Osteoblast (primary cell): ENCODE measurements around the gene MACROH2A1. TPM values are rescaled to one million over a fixed set of nuclear protein-coding genes. Genes with fewer than 3 reads are reported as not detected.
"Not testable (repeated sequence)": the region's sequence is repeated elsewhere in the genome, so short reads cannot be mapped to it uniquely, and the experiment has no call there.

ENCODE experiments used
- DNase-seq: peaks from one replicate; pipeline ENCODE4 v3.0.0; 2011; ENCODE audit warnings: low spot score, mixed read lengths; ENCODE audit not compliant: insufficient read length; ENCODE audit errors: missing footprints
- H2AFZ ChIP-seq: 2 replicates; pipeline ENCODE4 v1.6.0; 2011; ENCODE audit warnings: mild to moderate bottlenecking, low read length
- H3K27ac ChIP-seq: 2 replicates; pipeline ENCODE4 v1.5.1; 2011; ENCODE audit warnings: mild to moderate bottlenecking, low read depth, low read length, moderate library complexity
- H3K27me3 ChIP-seq: 2 replicates; pipeline ENCODE4 v1.6.0; 2012; ENCODE audit warnings: mild to moderate bottlenecking, control low read depth, inconsistent platforms, low read length, moderate library complexity; ENCODE audit not compliant: insufficient read depth
- H3K36me3 ChIP-seq: 2 replicates; pipeline ENCODE4 v1.5.1; 2011; ENCODE audit warnings: mild to moderate bottlenecking, low read length, control low read depth, moderate library complexity; ENCODE audit not compliant: insufficient read depth
- H3K4me1 ChIP-seq: 2 replicates; pipeline ENCODE4 v1.5.1; 2011; ENCODE audit warnings: mild to moderate bottlenecking, low read length, control low read depth, moderate library complexity; ENCODE audit not compliant: insufficient read depth
- H3K4me2 ChIP-seq: 2 replicates; pipeline ENCODE4 v1.6.0; 2011; ENCODE audit warnings: mild to moderate bottlenecking, low read length; ENCODE audit not compliant: insufficient read depth
- H3K4me3 ChIP-seq: fragments of 200-600 bp; sonication (generic); 3 replicates; pipeline ENCODE4 v1.5.1; 2012; ENCODE audit warnings: mild to moderate bottlenecking, low read length, inconsistent platforms; ENCODE audit not compliant: insufficient read depth
- H3K79me2 ChIP-seq: 2 replicates; pipeline ENCODE4 v1.6.0; 2012; ENCODE audit warnings: mild to moderate bottlenecking, low read length, control low read depth, inconsistent platforms; ENCODE audit not compliant: insufficient read depth
- H3K9me3 ChIP-seq: 2 replicates; pipeline ENCODE4 v1.5.1; 2011; ENCODE audit warnings: low read depth, low read length, control low read depth
- H4K20me1 ChIP-seq: 2 replicates; pipeline ENCODE4 v1.6.0; 2012; ENCODE audit warnings: mild to moderate bottlenecking, low read length, control low read depth; ENCODE audit not compliant: insufficient read depth
- CTCF ChIP-seq: IDR thresholded peaks from 2 replicates; pipeline ENCODE4 v1.5.1; 2011; ENCODE audit warnings: mild to moderate bottlenecking, low read depth, low read length, moderate library complexity; ENCODE audit errors: extremely low read depth
- total RNA-seq: library from RNA; depleted of rRNA; stranded (reverse); fragments of >200 nt; gene quantifications from 2 replicates; pipeline ENCODE4 v1.2.3, GENCODE V29; 2012

MACROH2A1 gene
- total RNA-seq, 1 donor: 162 TPM

- H3K79me2 ChIP-seq: peaks cover 73% of the 10 kb centered on the region
Measured at GRCh38 chr5:135367554-135367953, 31.5 kb downstream of the MACROH2A1 start.

GRCh38 chr5:135367076-135367475 lies 32.0 kb downstream of the MACROH2A1 start:
- Histone ChIP-seq H3K4me1 (peaks cover 15% of the 10 kb centered on the region), H3K9me3 (no peaks in the 10 kb centered on the region), H3K79me2 (peaks cover 70% of the 10 kb centered on the region), H3K4me2 (no peak overlapping the region), H2AFZ (no peak overlapping the region), H3K4me3 (no peak overlapping the region), H3K36me3 (peaks cover 44% of the 10 kb centered on the region), H3K27ac (no peak overlapping the region), H4K20me1 (peaks cover 23% of the 10 kb centered on the region), H3K27me3 (no peaks in the 10 kb centered on the region)
- no peak for DNase-seq
- TF ChIP-seq CTCF: no peak

More at GRCh38 chr5:135367554-135367953, 31.5 kb downstream of the MACROH2A1 start:
- H2AFZ ChIP-seq: no peak overlapping the region
- TF ChIP-seq CTCF: no peak
- peaks cover 28% of the 10 kb centered on the region for H4K20me1 ChIP-seq
- H3K36me3 ChIP-seq: peaks cover 44% of the 10 kb centered on the region
- no peaks in the 10 kb centered on the region for H3K27me3 ChIP-seq
- no peak overlapping the region for H3K4me3 ChIP-seq
- H3K4me1 ChIP-seq: peaks cover 20% of the 10 kb centered on the region
- H3K4me2 ChIP-seq: no peak overlapping the region
- H3K27ac ChIP-seq: no peak overlapping the region
- DNase-seq: no peak
- no peaks in the 10 kb centered on the region for H3K9me3 ChIP-seq

- Histone ChIP-seq H3K4me2 (no peak overlapping the region), H4K20me1 (peaks cover 18% of the 10 kb centered on the region), H2AFZ (no peak overlapping the region), H3K9me3 (no peaks in the 10 kb centered on the region), H3K4me1 (peaks cover 7% of the 10 kb centered on the region), H3K79me2 (peaks cover 71% of the 10 kb centered on the region), H3K36me3 (peaks cover 39% of the 10 kb centered on the region), H3K4me3 (no peak overlapping the region), H3K27me3 (no peaks in the 10 kb centered on the region), H3K27ac (no peak overlapping the region)
- no peak for TF ChIP-seq CTCF
- DNase-seq: no peak
Measured at GRCh38 chr5:135365281-135365680, 33.8 kb downstream of the MACROH2A1 start.

GRCh38 chr5:135364421-135365262 lies 34.4 kb downstream of the MACROH2A1 start:
- peaks cover 66% of the 10 kb centered on the region for H3K79me2 ChIP-seq
- no peak for DNase-seq

GRCh38 chr5:135363342-135363741 lies 35.7 kb downstream of the MACROH2A1 start:
- Histone ChIP-seq H3K79me2 (peaks cover 57% of the 10 kb centered on the region), H3K4me1 (peaks cover 12% of the 10 kb centered on the region), H3K36me3 (peaks cover 19% of the 10 kb centered on the region)
- H3K27ac ChIP-seq, DNase-seq, H4K20me1 ChIP-seq, H3K9me3 ChIP-seq, H2AFZ ChIP-seq, H3K4me3 ChIP-seq, H3K27me3 ChIP-seq, H3K4me2 ChIP-seq: not testable (repeated sequence)

More at GRCh38 chr5:135364421-135365262, 34.4 kb downstream of the MACROH2A1 start:
- no peak overlapping the region for H3K4me3 ChIP-seq
- no peak overlapping the region for H2AFZ ChIP-seq
- H3K36me3 ChIP-seq: peaks cover 32% of the 10 kb centered on the region
- H3K27me3 ChIP-seq: no peaks in the 10 kb centered on the region
- no peak overlapping the region for H3K4me2 ChIP-seq
- no peak for TF ChIP-seq CTCF
- no peak overlapping the region for H3K27ac ChIP-seq
- H4K20me1 ChIP-seq: peaks cover 15% of the 10 kb centered on the region
- peaks cover 12% of the 10 kb centered on the region for H3K4me1 ChIP-seq
- H3K9me3 ChIP-seq: no peaks in the 10 kb centered on the region
